ENCODE measurements around the gene CACNA1A.
"Not testable (repeated sequence)": the region's sequence is repeated elsewhere in the genome, so short reads cannot be mapped to it uniquely, and the experiment has no call there.

Gene CACNA1A

GRCh38 chr19:13215572-13216380, 290.5 kb downstream of the CACNA1A start:
- no peak for DNase-seq

- DNase-seq = no peak
These were observed 292.1 kb downstream of the CACNA1A start for GRCh38 chr19:13214036-13214730.

- DNase-seq = no peak
These were observed 293.4 kb downstream of the CACNA1A start for GRCh38 chr19:13212759-13213330.

GRCh38 chr19:13211426-13212308, 294.6 kb downstream of the CACNA1A start:
- DNase-seq = no peak

GRCh38 chr19:13210941-13211340, 295.3 kb downstream of the CACNA1A start:
- no peak for DNase-seq

GRCh38 chr19:13210339-13210775, 295.9 kb downstream of the CACNA1A start:
- no peak for DNase-seq

- DNase-seq = no peak
These were observed 296.6 kb downstream of the CACNA1A start for GRCh38 chr19:13209484-13210338.

- no peak for DNase-seq
These were observed 297.4 kb downstream of the CACNA1A start for GRCh38 chr19:13208672-13209483.

GRCh38 chr19:13207846-13208671, 298.2 kb downstream of the CACNA1A start:
- peak; percentile 11 for DNase-seq

- DNase-seq = no peak
These were observed 298.9 kb downstream of the CACNA1A start for GRCh38 chr19:13207237-13207845.

- no peak for DNase-seq
These were observed 299.7 kb downstream of the CACNA1A start for GRCh38 chr19:13206587-13206986.

- not testable (repeated sequence) for DNase-seq
These were observed 304.2 kb downstream of the CACNA1A start for GRCh38 chr19:13202112-13202511.

- no peak for DNase-seq
These were observed 307.6 kb downstream of the CACNA1A start for GRCh38 chr19:13198634-13199033.

GRCh38 chr19:13195678-13196077, 310.6 kb downstream of the CACNA1A start:
- no peak for DNase-seq

- no peak for DNase-seq
These were observed 315.3 kb downstream of the CACNA1A start for GRCh38 chr19:13190781-13191540.

- DNase-seq = no peak
These were observed 316.7 kb downstream of the CACNA1A start for GRCh38 chr19:13189600-13189999.

GRCh38 chr19:13187419-13187818, 318.9 kb downstream of the CACNA1A start:
- DNase-seq = no peak

GRCh38 chr19:13186688-13187087, 319.6 kb downstream of the CACNA1A start:
- DNase-seq = not testable (repeated sequence)
